Measurements from ENCODE around the gene SEC14L1. TPM values are rescaled to one million over a fixed set of nuclear protein-coding genes. Genes with fewer than 3 reads are reported as not detected.

SEC14L1 gene
- total RNA-seq, 2 experiments from 2014 or later, result 97.3 to 98.5 TPM

GRCh38 chr17:77160091-77160874 is 19.5 kb downstream of the SEC14L1 start:
- ChIA-PET CTCF (interaction anchor here (0.6 to 1.5 kb wide), 3 partner anchors 39 to 343 kb away, joined by 3 to 5 read pairs (median 3); no protein-coding TSS in a partner anchor), POLR2A (interaction anchor here (0.5 to 0.8 kb wide), 2 partner anchors 20 to 976 kb away, joined by 3 read pairs; partner anchors contain the start of gene SEC14L1)
- no peaks in the 10 kb centered on the region for H3K36me3 ChIP-seq (ENCODE audit: insufficient read depth, low read length)
- intact Hi-C loops (cut with DNase I, micrococcal nuclease), result no loop called here
- DNase-seq (no peak), ATAC-seq (ENCODE audit: poor library complexity) (no peak)
- H3K9me3 ChIP-seq (ENCODE audit: control insufficient read depth in 1 of 2, insufficient read depth in 1 of 2, low read length in 2 of 2), result no peaks in the 10 kb centered on the region
- H3K27ac ChIP-seq (ENCODE audit: low read depth in 1 of 2, low read length in 2 of 2), result no peak overlapping the region
- H3K27me3 ChIP-seq (ENCODE audit: control insufficient read depth in 1 of 2, insufficient read depth in 2 of 2, low read length in 2 of 2), result no peaks in the 10 kb centered on the region
- H3K4me3 ChIP-seq (ENCODE audit: low read length), result no peak overlapping the region
- Mint-ChIP-seq H3K9me3 (no peaks in the 10 kb centered on the region), H3K4me3 (no peak overlapping the region), H3K27me3 (no peaks in the 10 kb centered on the region), H3K4me1 (ENCODE audit: low read depth) (peaks cover 68% of the 10 kb centered on the region), H3K27ac (no peak overlapping the region), H3K36me3 (ENCODE audit: low read depth) (peaks cover 32% of the 10 kb centered on the region)
- peaks cover 14% of the 10 kb centered on the region for H3K4me1 ChIP-seq (ENCODE audit: insufficient read depth, low read length)
- TF ChIP-seq, protein P1, sequence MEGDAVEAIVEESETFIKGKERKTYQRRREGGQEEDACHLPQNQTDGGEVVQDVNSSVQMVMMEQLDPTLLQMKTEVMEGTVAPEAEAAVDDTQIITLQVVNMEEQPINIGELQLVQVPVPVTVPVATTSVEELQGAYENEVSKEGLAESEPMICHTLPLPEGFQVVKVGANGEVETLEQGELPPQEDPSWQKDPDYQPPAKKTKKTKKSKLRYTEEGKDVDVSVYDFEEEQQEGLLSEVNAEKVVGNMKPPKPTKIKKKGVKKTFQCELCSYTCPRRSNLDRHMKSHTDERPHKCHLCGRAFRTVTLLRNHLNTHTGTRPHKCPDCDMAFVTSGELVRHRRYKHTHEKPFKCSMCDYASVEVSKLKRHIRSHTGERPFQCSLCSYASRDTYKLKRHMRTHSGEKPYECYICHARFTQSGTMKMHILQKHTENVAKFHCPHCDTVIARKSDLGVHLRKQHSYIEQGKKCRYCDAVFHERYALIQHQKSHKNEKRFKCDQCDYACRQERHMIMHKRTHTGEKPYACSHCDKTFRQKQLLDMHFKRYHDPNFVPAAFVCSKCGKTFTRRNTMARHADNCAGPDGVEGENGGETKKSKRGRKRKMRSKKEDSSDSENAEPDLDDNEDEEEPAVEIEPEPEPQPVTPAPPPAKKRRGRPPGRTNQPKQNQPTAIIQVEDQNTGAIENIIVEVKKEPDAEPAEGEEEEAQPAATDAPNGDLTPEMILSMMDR (IDR thresholded peaks at IDR 0.05), result no peak

- ATAC-seq (ENCODE audit: poor library complexity) (no peak), DNase-seq (no peak)
- Mint-ChIP-seq H3K4me1 (ENCODE audit: low read depth) (peaks cover 68% of the 10 kb centered on the region), H3K36me3 (ENCODE audit: low read depth) (peaks cover 40% of the 10 kb centered on the region), H3K9me3 (no peaks in the 10 kb centered on the region), H3K27ac (no peak overlapping the region), H3K4me3 (no peak overlapping the region), H3K27me3 (no peaks in the 10 kb centered on the region)
- Histone ChIP-seq H3K9me3 (ENCODE audit: control insufficient read depth in 1 of 2, insufficient read depth in 1 of 2, low read length in 2 of 2) (no peaks in the 10 kb centered on the region), H3K4me1 (ENCODE audit: insufficient read depth, low read length) (peaks cover 16% of the 10 kb centered on the region), H3K27me3 (ENCODE audit: control insufficient read depth in 1 of 2, insufficient read depth in 2 of 2, low read length in 2 of 2) (no peaks in the 10 kb centered on the region), H3K4me3 (ENCODE audit: low read length) (no peak overlapping the region), H3K36me3 (ENCODE audit: insufficient read depth, low read length) (peaks cover 2% of the 10 kb centered on the region), H3K27ac (ENCODE audit: low read depth in 1 of 2, low read length in 2 of 2) (no peak overlapping the region)
- CTCF ChIA-PET, result interaction anchor here (1.2 to 1.5 kb wide), 2 partner anchors 40 to 74 kb away, joined by 3 to 5 read pairs; no protein-coding TSS in a partner anchor
- POLR2A ChIA-PET, result no interaction called here
- intact Hi-C loops (cut with DNase I, micrococcal nuclease), result no loop called here
- TF ChIP-seq, protein P1 (IDR thresholded peaks at IDR 0.05), result no peak
Observed at GRCh38 chr17:77160875-77161530, 20.2 kb downstream of the SEC14L1 start.

GRCh38 chr17:77161953-77162352 is 21.2 kb downstream of the SEC14L1 start:
- H3K27ac Mint-ChIP-seq, result no peak overlapping the region
- no peak for ATAC-seq (ENCODE audit: poor library complexity)

More at GRCh38 chr17:77161953-77162352, 21.2 kb downstream of the SEC14L1 start:
- Histone ChIP-seq H3K4me1 (ENCODE audit: insufficient read depth, low read length) (peaks cover 16% of the 10 kb centered on the region), H3K4me3 (ENCODE audit: low read length) (no peak overlapping the region), H3K27me3 (ENCODE audit: control insufficient read depth in 1 of 2, insufficient read depth in 2 of 2, low read length in 2 of 2) (no peaks in the 10 kb centered on the region), H3K9me3 (ENCODE audit: control insufficient read depth in 1 of 2, insufficient read depth in 1 of 2, low read length in 2 of 2) (peaks cover 3 to 6% of the 10 kb centered on the region in 2 experiments), H3K36me3 (ENCODE audit: insufficient read depth, low read length) (peaks cover 3% of the 10 kb centered on the region), H3K27ac (ENCODE audit: low read depth in 1 of 2, low read length in 2 of 2) (no peak overlapping the region)
- intact Hi-C loops (cut with DNase I, micrococcal nuclease), result no loop called here
- no peak overlapping the region for H3K4me3 Mint-ChIP-seq
- CTCF ChIA-PET, result no interaction called here
- no peak for DNase-seq
- no peaks in the 10 kb centered on the region for H3K27me3 Mint-ChIP-seq
- POLR2A ChIA-PET, result no interaction called here
- H3K36me3 Mint-ChIP-seq (ENCODE audit: low read depth), result peaks cover 42% of the 10 kb centered on the region
- no peaks in the 10 kb centered on the region for H3K9me3 Mint-ChIP-seq
- peaks cover 69% of the 10 kb centered on the region for H3K4me1 Mint-ChIP-seq (ENCODE audit: low read depth)
- TF ChIP-seq, protein P1 (IDR thresholded peaks at IDR 0.05), result no peak
